Measurements from ENCODE around the gene RPS15. TPM values are rescaled to one million over a fixed set of nuclear protein-coding genes. Genes with fewer than 3 reads are reported as not detected.

The RPS15 gene
- total RNA-seq, 1 donor from 2014 or later, result 854 TPM

DNA sequence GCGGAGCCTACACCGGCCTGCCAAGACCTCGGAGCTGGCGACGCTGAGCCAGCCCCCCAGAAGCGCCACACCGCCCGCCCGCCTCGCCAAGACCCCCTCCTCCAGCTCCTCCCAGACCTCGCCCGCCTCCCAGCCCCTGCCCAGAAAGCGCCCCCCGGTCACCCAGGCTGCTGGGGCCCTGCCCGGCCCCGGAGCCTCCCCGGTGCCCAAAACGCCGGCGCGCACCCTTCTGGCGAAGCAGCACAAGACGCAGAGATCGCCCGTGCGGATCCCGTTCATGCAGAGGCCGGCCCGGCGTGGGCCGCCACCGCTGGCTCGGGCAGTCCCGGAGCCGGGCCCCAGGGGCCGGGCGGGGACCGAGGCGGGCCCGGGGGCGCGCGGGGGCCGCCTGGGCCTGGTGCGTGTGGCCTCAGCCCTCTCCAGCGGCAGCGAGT is 30.6 kb downstream of the RPS15 start:
- no peak for ATAC-seq
- Histone ChIP-seq H3K36me3 (no peaks in the 10 kb centered on the region), H3K4me1 (peaks cover 73% of the 10 kb centered on the region), H3K4me3 (peak overlapping the region; percentile 3), H3K27me3 (ENCODE audit: low read depth) (peaks cover 83% of the 10 kb centered on the region), H3K9me3 (no peaks in the 10 kb centered on the region), H3K27ac (no peak overlapping the region)
- no peak for DNase-seq
- TF ChIP-seq, protein P1, sequence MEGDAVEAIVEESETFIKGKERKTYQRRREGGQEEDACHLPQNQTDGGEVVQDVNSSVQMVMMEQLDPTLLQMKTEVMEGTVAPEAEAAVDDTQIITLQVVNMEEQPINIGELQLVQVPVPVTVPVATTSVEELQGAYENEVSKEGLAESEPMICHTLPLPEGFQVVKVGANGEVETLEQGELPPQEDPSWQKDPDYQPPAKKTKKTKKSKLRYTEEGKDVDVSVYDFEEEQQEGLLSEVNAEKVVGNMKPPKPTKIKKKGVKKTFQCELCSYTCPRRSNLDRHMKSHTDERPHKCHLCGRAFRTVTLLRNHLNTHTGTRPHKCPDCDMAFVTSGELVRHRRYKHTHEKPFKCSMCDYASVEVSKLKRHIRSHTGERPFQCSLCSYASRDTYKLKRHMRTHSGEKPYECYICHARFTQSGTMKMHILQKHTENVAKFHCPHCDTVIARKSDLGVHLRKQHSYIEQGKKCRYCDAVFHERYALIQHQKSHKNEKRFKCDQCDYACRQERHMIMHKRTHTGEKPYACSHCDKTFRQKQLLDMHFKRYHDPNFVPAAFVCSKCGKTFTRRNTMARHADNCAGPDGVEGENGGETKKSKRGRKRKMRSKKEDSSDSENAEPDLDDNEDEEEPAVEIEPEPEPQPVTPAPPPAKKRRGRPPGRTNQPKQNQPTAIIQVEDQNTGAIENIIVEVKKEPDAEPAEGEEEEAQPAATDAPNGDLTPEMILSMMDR (IDR thresholded peaks at IDR 0.05), result no peak
- intact Hi-C loops (cut with DNase I), result no loop called here

DNA sequence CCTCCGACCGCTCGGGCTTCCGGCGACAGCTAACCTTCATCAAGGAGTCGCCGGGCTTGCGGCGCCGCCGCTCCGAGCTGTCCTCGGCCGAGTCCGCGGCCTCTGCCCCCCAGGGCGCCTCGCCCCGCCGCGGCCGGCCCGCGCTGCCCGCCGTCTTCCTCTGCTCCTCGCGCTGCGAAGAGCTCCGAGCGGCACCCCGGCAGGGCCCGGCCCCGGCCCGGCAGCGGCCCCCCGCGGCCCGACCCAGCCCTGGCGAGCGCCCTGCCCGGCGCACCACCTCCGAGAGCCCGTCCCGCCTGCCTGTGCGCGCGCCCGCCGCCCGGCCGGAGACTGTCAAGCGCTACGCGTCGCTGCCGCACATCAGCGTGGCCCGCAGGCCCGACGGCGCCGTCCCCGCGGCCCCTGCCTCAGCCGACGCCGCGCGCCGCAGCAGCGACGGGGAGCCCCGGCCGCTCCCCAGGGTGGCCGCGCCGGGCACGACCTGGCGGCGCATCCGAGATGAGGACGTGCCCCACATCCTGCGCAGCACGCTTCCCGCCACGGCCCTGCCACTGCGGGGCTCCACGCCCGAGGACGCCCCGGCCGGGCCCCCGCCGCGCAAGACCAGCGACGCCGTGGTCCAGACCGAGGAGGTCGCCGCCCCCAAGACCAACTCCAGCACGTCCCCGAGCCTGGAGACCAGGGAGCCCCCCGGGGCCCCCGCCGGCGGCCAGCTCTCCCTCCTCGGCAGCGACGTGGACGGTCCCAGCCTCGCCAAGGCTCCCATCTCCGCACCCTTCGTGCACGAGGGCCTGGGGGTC is 31.3 kb downstream of the RPS15 start:
- ATAC-seq, result no peak
- peak; percentile 34 for DNase-seq
- Histone ChIP-seq H3K4me3 (peak overlapping the region; percentile 54), H3K36me3 (peaks cover 4% of the 10 kb centered on the region), H3K4me1 (peaks cover 73% of the 10 kb centered on the region), H3K9me3 (no peaks in the 10 kb centered on the region), H3K27me3 (ENCODE audit: low read depth) (peaks cover 83% of the 10 kb centered on the region), H3K27ac (no peak overlapping the region)
- intact Hi-C loops (cut with DNase I), result no loop called here
- TF ChIP-seq, protein P1 (IDR thresholded peaks at IDR 0.05), result no peak

DNA sequence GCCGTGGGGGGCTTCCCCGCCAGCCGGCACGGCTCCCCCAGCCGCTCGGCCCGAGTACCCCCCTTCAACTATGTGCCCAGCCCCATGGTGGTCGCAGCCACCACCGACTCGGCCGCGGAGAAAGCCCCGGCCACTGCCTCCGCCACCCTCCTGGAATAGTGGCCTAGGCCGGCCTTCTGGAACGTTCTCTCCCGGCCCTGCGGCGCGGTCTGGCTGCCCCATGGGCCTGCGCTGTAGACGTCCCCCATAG is 31.8 kb downstream of the RPS15 start:
- TF ChIP-seq, protein P1 (IDR thresholded peaks at IDR 0.05), result no peak

DNA sequence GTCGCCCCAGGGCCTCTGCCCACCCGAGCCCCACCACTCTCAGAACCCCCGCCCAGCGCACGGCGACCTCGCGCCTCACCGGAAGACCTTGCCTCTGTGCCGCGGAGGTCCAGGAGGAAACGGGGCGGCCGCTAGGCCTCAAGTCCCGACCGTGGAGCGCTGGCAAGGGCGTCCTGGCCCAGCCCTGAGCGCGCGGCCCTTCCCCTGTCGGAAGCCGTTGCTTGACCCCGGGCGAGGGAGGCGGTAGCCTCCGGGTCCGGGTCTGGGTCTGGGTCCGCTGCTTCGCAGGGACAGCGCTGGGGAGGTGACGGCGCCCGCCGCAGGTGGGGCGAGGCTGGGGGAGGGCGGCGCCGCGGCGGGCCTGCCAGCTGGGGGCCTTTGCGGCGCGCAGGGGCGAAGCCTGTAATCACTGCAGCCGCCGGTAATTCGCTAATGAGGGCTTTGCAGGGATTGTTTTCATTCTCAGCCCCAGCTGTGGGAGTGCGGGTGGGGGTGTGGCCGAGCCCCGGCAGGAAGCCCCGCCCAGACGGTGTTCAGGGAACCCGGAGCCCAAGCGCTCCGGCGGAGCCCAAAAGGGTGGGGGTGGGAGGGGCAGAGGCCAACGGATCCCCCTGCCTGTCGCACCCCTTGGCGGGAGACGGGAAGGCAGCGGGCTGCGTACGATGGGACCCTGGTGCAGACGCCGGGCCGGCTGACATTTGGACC is 32.3 kb downstream of the RPS15 start:
- TF ChIP-seq, protein P1 (IDR thresholded peaks at IDR 0.05), result no peak
- Histone ChIP-seq H3K4me3 (peak overlapping the region; percentile 54), H3K4me1 (peaks cover 66% of the 10 kb centered on the region), H3K9me3 (no peaks in the 10 kb centered on the region), H3K27ac (no peak overlapping the region), H3K27me3 (ENCODE audit: low read depth) (peaks cover 75% of the 10 kb centered on the region), H3K36me3 (peaks cover 14% of the 10 kb centered on the region)
- DNase-seq, result peak; percentile 64
- intact Hi-C loops (cut with DNase I), result no loop called here
- peak; percentile 41 to 52 for ATAC-seq

More for the DNA sequence above, 31.8 kb downstream of the RPS15 start:
- DNase-seq (peak; percentile 47), ATAC-seq (no peak)
- intact Hi-C loops (cut with DNase I), result no loop called here
- H3K27ac ChIP-seq, result no peak overlapping the region
- no peaks in the 10 kb centered on the region for H3K9me3 ChIP-seq
- H3K36me3 ChIP-seq, result peaks cover 9% of the 10 kb centered on the region
- peaks cover 80% of the 10 kb centered on the region for H3K27me3 ChIP-seq (ENCODE audit: low read depth)
- H3K4me3 ChIP-seq, result peak overlapping the region; percentile 54
- peaks cover 71% of the 10 kb centered on the region for H3K4me1 ChIP-seq

DNA sequence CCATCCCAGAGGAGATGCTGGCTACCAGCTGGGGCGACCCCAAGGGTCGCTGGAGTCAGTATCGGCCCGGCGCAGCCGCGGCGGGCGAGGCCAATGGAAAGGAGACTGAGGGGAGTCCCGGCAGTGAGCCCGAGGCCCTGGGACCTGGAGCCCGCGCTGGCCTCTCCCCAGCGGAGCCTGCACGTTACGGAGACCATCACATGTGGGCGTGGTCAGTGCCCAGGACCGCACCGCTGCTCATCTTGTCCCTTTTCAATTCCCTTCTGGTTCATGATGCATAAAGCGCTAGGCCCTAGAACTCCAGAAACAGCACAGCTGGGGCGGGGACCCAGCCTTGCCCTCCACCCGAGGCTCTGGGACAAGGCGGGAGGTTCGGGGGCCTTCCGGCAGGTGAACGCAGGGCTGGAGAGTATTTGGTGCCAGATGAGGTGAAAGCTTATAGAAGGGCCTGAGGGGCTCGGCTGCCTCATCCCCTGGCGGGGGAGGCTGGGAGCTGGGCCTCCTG is 32.9 kb downstream of the RPS15 start:
- H3K9me3 ChIP-seq, result no peaks in the 10 kb centered on the region
- TF ChIP-seq, protein P1 (IDR thresholded peaks at IDR 0.05), result no peak
- peak overlapping the region; percentile 54 for H3K4me3 ChIP-seq
- H3K27me3 ChIP-seq (ENCODE audit: low read depth), result peaks cover 69% of the 10 kb centered on the region
- peaks cover 60% of the 10 kb centered on the region for H3K4me1 ChIP-seq
- H3K36me3 ChIP-seq, result peaks cover 20% of the 10 kb centered on the region
- peak in 1 of 2 donors; percentile 10 for ATAC-seq
- no peak for DNase-seq
- no peak overlapping the region for H3K27ac ChIP-seq
- intact Hi-C loops (cut with DNase I), result no loop called here

All from lower lobe of right lung (tissue), 2 donors.